GM21723 (cell line): ENCODE data around the gene IRAK2.

ENCODE experiments used
- ATAC-seq: cut with Tn5 transposase; IDR thresholded peaks from one replicate; pipeline ENCODE4 v1.9.1; 2021; ENCODE audit warnings: mild to moderate bottlenecking, moderate library complexity; ENCODE audit not compliant: unreplicated experiment

IRAK2 gene

DNA sequence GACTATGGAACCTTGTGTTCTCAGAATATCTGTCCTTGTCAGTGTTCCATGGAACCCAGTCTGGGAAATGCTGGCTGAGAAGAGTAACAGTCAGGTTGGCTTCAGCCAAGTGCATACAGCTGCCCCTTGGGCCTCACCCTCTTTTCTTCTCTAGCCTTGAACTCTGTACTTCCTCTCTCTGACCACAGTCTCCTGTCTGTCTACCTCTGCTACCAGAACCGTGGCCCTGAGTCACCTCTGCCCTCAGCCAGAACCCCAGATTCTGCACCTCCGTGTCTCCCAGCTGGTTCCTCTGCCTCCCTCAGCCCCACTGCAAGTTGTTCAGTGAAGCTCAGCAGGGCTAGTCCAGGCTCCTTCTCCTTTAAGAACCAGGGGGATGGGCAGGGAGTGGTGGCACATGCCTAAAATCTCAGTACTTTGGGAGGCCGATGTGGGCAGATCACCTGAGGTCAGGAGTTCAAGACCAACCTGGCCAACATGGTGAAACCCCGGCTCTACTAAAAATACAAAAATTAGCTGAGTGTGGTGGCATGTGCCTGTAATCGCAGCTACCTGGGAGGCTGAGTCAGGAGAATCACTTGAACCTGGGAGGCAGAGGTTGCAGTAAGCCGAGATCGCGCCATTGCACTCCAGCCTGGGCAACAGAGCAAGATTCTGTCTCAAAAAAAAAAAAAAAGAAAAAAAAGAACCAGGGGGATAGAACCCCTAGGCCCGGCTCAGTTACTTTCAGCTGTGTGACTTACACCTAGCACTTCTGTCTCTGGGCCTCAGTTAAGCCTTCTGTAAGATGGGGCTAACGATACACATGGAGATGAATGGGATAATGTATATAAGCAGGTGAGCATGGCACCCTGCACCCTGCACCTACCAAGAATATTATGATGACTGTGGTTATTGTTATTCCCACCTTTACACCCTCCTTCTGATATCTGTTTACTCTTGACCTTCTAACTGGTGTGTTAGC is 59.2 kb downstream of the IRAK2 start:
- peak; percentile 58 for ATAC-seq

DNA sequence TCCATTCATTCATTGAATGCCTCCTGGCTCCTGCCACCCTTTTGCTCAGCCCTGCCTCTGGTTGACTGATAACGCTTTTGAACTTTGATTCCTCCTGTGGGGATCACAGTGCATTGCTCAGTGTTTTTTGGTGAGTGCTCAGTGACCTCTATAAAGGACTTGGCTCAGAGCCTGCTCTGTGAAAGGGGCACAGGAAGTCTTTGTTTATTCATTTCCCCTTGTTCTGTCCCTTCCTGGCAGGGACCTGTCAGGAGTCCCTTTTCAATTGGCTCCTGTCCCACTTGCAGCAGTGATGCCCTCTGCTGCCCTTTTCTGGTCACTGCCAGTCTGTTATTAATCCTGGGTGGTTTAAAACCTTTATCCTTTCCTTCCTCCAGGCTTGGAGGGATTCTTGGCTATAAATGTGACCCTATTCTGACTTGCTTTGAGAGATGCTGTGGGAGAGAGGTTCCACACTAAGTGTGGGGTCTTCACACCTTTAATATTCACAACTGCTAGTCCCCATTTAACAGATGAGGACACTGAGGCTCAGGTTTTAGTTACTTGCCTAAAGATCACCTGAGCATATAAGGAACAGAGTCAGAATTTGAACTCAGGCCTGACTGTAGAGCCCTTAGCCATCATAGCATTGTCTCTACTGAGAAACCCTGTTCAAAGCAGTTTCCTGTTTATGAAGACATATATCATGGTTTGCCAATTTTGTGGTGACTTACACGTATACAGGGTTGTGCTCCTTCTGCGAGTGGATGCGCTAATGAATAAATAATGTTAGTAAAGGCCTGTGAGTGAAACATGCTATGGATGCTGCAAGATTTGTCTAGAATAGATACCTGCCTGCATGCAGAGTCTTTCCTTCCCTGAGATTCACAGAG is 60.3 kb downstream of the IRAK2 start:
- ATAC-seq = peak; percentile 32

DNA sequence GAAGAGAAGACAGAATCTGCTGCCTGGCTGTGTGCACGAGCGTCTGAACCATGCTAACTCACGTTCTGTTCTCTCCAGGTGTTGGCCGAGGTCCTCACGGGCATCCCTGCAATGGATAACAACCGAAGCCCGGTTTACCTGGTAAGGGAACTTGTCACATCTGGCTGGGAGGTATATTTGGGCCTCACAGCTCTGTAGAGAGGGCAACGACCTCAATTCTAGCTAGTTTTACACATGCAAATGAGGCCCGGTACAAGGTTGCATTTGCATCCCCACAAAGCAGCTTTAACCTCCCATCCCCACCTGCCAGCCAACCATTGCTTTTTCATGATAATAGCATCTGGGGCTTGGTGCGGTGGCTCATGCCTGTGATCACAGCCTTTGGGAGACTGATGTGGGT is 61.6 kb downstream of the IRAK2 start:
- no peak for ATAC-seq

DNA sequence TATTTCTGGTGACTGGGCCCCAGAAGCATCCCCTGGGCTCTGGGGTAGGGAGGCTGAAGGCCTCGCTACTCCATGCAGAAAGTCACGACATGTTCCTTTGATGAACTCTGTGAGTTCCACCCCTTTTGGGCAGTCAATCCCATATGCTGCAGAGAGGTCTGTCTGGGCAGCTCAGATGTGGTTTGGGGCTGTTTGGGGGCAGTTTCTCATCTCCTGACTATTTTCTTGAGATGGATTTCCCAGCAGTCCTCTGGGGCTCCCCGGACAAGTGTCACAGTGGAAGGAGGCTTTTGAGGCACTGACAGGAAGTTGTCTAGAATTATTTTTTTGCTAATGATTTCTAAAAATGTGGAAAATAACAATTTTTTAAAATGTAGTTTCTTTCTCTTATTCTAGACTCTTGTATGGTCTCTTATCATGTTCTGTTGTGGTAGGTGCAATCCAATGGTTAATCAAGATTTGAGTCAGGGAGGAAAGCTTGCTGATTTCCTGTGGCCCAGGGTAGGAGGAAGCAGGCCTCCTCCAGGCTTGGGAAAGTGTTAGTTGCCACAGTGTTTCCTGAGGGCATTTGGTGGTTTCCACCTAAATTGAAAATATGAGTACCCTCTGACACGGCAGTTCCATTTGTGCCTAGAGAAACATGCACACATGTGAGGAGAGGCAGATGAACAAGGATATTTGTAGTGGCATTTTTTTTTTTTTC is 63.7 kb downstream of the IRAK2 start:
- no peak for ATAC-seq

DNA sequence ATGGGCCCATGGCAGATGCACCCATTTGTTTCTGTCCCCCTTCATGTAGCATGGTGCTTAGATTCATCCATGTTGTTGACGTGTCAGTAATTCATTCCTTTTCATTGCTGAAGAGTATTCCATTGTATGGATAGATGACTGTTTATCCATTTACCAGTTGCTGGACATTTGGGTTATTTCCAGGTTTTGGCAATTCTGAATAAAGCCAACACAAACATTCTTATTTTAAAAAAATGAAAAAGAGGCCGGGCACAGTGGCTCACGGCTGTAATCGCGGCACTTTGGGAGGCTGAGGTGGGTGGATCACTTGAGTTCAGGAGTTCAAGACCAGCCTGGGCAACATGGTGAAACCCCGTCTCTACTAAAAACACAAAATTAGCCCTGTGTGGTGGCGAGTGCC is 64.9 kb downstream of the IRAK2 start:
- no peak for ATAC-seq

DNA sequence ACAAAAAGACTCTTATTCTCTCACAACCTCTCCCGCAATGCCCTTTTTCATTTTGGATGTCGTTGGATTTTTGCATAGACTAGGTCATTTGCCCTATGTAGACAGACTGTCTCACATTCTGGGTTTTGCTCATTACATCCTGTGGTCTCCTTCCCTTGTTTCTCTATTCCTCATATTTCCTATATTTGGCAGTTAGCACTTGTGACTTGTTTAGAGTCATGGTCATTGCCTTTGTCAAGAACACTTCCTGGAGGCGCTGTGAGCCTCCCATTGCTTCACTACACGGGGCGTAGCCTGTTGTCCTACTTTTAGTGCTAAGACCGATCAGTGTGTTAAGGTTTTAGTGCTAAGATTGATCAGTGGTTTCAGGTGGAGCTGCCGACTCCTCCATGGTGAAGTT is 67.4 kb downstream of the IRAK2 start:
- peak; percentile 55 for ATAC-seq

DNA sequence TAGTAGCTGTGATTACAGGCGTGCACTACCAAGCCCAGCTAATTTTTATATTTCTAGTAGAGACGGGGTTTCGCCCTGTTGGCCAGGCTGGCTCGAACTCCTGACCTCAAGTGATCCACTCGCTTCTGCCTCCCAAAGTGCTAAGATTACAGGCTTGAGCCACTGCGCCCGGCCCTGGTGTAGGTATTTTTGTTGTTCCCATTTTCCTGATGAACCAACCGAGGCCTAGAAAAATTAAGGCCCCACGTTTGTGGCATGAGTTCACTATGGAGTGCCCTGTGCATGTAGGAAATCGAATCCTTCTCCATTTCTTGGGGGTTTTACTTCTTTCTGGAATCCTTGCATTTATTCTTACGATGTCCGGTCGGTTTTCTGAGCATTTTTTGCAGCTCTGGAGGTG is 69.3 kb downstream of the IRAK2 start:
- ATAC-seq = no peak

DNA sequence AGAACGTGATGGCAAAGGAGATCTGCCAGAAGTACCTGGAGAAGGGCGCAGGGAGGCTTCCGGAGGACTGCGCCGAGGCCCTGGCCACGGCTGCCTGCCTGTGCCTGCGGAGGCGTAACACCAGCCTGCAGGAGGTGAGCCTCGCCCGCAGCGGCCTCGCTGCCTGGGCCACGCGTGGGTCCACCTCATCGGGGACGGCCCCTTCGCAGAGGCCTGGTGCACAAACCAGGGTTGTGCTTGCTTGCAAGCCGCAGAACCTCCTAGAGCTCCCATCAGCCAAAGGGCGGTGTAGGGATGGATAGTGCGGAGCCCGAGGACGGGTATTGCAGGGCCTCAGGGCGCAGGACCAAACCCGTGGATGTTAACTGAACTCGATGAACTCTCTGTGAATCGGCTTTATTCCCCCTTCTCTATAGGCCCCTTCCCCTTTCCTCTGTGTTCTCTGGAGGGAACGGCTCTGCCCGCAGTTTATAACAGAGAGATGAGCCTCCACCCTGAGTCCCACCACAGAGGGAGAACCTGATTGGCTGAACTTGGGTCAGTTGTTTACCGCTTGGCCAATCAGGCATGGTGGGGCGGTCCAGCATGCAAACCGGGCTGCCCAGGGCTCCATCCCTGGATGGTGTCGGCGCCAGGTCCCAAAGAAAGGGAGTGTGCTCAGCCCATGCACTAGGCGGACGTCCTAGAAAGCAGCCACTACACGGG is 70.0 kb downstream of the IRAK2 start:
- no peak for ATAC-seq

DNA sequence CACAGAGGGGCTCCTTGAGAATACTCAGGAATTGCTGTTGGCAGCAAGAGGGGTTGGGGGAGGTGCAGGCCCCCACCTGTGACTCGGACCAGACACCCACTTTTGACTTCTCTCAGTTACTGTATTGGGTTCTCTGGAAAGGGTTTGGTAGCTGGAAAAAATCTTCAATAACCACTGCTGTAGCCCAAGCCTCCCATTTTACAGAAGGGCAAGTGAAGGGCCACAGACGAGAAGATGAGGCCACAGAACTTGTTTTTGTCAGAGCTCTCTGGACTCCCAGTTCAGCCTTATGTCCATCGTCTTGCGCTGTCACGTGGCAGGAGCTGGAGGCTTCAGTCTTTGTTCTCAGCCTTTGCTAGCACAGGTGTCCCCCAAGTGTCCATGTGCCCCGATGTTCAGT is 70.8 kb downstream of the IRAK2 start:
- no peak for ATAC-seq

DNA sequence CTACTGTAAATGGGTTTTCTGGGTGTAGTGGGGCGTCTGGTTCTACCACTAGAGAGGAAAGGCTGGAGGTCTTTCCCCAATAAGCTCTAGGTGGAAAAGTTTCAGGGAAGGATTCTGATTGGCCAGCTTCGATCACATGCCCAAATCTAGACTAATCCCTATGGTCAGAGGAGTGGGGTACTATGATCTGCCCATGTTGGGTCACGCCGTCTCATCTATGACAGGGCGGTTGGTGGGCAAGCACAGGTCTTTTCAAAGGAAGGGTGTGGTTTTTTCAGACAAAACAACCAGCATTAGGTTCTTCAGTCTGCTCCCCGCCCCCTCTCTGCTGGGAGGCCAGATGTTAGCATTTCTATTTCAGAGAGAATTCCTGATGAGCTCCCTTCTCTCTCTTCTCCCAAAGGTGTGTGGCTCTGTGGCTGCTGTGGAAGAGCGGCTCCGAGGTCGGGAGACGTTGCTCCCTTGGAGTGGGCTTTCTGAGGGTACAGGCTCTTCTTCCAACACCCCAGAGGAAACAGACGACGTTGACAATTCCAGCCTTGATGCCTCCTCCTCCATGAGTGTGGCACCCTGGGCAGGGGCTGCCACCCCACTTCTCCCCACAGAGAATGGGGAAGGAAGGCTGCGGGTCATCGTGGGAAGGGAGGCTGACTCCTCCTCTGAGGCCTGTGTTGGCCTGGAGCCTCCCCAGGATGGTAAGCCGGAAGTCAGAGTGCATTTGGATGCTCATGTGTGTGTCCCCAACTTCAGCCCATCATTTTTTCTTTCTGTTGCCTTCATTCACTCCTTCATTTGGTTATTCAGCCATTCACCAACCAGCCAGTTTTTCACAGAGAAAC is 73.8 kb downstream of the IRAK2 start:
- ATAC-seq = no peak

DNA sequence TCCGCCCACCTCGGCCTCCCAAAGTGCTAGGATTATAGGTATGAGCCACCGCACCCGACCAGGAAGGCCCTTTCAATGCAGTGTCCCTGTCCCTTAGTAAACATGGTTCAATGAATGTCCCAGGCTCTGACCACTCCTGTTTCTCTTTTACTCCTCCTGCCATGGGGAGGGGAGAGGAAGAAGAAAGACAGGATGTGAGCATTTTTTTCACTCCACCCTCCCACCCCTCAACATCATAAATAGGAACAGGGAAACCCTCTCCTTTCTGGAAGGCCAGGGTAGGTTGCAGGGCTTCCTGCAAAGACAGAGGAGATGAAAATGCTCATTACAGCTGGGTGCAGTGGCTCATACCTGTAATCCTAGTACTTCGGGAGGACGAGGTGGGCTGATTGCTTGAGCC is 76.1 kb downstream of the IRAK2 start:
- no peak for ATAC-seq

DNA sequence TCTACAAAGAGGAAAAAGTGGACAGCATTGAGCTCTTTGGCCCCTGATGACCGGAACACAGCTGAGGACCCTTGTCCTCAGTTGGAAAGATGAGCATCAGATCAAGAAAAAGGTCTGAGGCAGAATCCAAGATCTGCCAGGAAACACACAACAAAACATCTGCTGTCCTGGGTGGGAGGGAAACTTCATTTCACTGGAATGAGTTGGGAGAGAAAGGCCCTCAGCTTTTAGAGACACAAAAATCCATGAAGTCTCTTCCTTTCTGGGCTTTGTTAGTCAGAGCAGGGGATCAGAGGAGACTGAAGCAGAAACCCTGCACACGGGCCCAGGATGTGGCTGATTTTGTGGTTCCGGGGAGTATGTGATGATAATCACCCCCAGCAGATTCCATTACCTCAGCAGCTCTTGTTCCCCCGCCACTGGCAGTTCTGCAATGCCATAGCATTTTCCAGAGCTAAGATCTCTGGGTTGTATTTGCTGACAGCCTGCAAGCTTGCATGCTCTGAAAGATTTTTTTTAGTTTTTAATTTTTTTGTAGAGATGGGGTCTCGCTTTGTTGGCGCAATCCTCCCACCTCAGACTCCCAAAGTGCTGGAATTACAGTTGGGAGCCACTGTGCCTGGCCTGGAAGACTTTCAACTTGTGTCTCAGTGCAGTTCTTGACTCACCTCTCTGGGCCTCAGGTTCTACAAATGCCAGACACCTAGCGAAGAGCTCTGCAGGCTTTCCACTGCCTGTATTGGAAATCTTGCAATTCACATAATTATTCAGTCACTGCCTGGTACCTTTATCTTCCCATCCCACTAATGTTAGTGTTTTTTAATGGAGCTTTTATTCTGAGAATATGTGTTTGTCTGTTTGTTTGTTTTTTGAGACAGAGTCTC is 77.7 kb downstream of the IRAK2 start:
- no peak for ATAC-seq

DNA sequence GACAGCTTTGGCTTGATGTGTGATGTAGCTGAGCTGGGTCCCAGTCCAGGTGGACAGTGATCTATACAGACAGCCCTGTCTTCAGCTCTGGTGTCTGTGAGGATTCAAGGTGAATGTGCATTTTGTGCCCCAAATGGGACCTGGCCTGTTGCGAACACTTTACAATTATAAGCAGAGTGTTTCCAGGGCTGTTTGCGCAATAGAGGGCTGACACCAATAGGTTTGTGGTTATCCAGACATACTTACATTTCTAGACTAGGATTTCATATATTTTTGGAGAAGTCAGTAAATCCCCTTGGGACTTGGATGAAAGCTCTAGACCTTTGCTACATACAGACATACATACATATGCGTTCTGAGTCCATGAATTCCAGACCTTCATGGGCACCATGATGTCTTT is 79.3 kb downstream of the IRAK2 start:
- no peak for ATAC-seq

DNA sequence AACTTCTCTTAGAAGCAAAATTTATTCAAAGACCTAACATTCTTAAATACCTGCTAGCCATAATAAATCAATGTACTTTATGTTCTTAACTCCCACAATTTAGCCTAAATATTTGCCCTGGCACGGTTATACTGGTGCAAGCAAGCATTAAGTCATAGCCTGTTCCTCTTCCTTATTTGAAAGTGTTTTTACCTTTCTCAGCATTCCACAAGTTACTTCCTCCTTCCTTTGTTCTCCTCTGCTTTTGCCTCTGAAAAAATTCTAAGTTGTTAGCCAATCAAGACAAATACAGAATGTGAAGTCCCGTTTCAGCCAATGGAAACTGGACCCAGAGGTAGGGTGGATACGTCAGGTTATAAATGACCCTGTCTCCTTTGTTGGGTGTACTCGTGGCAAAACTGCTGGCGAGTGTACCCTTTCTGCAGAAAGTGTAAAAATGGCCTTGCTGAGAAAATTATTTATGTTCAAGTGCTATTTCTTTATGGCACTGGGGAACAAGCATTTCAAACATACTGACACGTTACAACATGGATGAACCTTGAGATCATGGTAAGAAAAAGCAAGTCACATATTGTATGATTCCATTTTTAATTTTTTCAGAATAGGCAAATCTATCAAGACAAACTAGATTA is 80.5 kb downstream of the IRAK2 start:
- no peak for ATAC-seq

DNA sequence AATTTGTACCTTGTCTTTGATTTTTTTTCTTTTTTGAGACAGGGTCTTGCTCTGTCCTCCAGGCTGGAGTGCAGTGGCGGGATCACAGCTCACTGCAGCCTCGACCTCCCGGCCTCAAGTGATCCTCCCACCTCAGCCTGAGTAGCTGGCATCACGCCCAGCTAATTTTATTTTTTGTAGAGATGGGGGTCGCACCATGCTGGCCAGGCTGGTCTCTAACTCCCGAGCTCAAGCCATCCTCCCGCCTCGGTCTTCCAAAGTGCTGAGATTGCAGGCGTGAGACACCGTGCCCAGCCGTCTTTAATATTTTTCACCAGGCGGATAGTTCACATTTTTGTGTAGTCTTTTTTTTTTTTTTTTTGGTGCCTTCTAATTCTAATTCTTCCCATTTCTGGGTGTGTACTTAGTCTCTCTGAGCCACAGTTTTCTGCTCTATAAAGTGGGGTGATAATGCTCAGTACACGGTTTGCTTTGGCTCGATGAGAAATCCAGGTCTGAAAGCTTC is 83.0 kb downstream of the IRAK2 start:
- no peak for ATAC-seq

DNA sequence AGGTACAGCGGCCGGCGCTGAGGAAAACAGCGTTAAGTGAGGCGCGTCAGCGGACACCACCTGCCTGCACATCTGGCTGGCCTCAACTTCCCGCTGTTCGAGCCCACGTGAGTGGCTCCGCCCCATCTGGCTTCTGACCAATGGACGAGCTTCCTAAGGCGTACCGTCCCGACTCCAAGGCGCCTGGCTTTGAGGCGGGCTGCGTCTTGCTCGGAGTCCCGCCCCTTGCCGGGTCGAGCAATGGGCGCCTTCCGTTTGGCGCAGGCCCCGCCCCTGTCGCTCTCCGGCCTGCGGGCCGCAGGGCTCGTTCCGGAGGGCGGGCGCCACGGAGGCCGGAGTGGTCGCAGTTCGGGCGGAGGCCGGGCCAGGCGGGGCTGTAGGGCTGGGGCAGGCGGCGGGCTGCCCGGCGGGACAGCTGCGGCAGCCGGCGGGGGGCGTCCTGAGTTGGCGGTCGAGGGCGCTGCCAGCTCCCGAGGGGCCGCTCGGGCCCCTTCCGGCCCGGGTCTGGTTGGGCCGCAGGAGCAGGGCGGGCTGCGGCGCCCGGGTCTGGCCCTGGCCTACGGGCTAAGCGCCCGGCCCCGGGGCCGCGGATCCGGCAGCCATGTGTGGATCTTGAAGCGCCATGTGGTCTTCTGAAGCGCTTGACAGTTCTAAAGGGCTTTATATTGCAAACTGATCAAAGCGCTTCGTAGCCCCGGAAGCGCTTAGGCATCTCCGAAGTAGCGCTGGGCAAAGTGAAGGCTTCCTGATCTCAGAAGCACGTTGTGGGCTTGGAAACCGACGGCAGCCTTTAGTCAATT is 83.7 kb downstream of the IRAK2 start, which contains the start of gene TATDN2:
TSS of gene TATDN2 (plus strand) at position 276 of the 800 bp plus-strand sequence. CDS start 742 bp downstream, outside the sequence.
- peak; percentile 95 for ATAC-seq
